ENCODE data around the gene SLC1A2. TPM values are rescaled to one million over a fixed set of nuclear protein-coding genes. Genes with fewer than 3 reads are reported as not detected.
A peak's percentile ranks its signal among the peaks of the same experiment; 100 is the strongest.

SLC1A2 gene
- total RNA-seq, 3 donors from 2014 or later = 0.03 to 0.13 (median 0.05) TPM

- H3K4me3 Mint-ChIP-seq = no peak overlapping the region
- ATAC-seq = no peak
Observed at GRCh38 chr11:35398881-35399280, 20.5 kb downstream of the SLC1A2 start.

GRCh38 chr11:35394941-35395340 is 24.4 kb downstream of the SLC1A2 start:
- Mint-ChIP-seq H3K9me3 (no peaks in the 10 kb centered on the region), H3K36me3 (ENCODE audit: insufficient read depth) (no peaks in the 10 kb centered on the region), H3K4me3 (no peak overlapping the region), H3K4me1 (ENCODE audit: low read depth) (peaks cover 25% of the 10 kb centered on the region), H3K27me3 (ENCODE audit: low read depth) (peaks cover 13% of the 10 kb centered on the region)
- DNase-seq (no peak), ATAC-seq (no peak)

More at GRCh38 chr11:35398881-35399280, 20.5 kb downstream of the SLC1A2 start:
- no peak for DNase-seq
- peaks cover 13% of the 10 kb centered on the region for H3K27me3 Mint-ChIP-seq (ENCODE audit: low read depth)
- H3K36me3 Mint-ChIP-seq (ENCODE audit: insufficient read depth) = no peaks in the 10 kb centered on the region
- H3K4me1 Mint-ChIP-seq (ENCODE audit: low read depth) = peaks cover 1% of the 10 kb centered on the region
- no peaks in the 10 kb centered on the region for H3K9me3 Mint-ChIP-seq

- H3K27me3 Mint-ChIP-seq (ENCODE audit: low read depth) = peaks cover 7% of the 10 kb centered on the region
- no peak overlapping the region for H3K4me3 Mint-ChIP-seq
- peaks cover 27% of the 10 kb centered on the region for H3K4me1 Mint-ChIP-seq (ENCODE audit: low read depth)
- no peaks in the 10 kb centered on the region for H3K9me3 Mint-ChIP-seq
- H3K36me3 Mint-ChIP-seq (ENCODE audit: insufficient read depth) = no peaks in the 10 kb centered on the region
- no peak for ATAC-seq
- DNase-seq = no peak
Observed at GRCh38 chr11:35393098-35393497, 26.3 kb downstream of the SLC1A2 start.

DNA sequence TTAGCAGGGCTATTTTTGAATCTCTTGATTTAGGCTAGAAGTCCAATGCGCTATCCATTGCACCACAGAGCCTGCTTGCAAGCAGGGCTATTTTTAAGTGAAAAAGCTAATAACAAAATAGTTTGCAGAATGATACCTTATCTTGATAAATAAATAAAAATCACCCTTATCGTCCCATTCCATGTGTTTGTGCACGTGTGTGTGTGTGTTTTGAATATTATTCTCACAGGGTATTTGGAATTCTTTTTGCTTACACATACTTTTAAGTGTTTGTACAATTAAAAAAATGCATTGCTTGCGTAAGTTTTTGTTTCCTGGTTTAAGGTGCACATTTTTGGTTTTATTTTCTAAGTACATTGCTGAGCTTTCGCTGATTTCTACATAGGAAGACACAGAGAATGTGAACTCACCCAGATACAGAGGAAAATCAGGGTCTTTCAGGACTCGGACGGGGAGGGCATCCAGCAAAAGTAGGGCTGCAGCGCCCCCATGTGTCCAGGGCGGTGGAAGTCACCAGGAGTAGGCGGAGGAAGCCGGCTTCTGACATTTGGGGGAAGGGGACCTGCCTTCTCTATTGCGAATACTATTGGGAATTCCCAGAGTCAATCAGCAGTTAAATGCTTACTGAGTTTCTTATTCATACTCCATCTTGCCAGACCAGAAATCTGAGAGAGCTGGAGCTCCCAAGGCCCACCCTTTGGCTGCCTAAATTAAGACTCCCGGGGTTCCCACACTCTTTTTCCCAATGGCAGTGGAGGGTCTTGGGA is 27.3 kb downstream of the SLC1A2 start:
- Mint-ChIP-seq H3K36me3 (ENCODE audit: insufficient read depth) (no peaks in the 10 kb centered on the region), H3K27me3 (ENCODE audit: low read depth) (peaks cover 3% of the 10 kb centered on the region), H3K4me1 (ENCODE audit: low read depth) (peaks cover 32% of the 10 kb centered on the region), H3K9me3 (no peaks in the 10 kb centered on the region), H3K4me3 (peak overlapping the region; percentile 0)
- ATAC-seq (peak; percentile 74 to 83), DNase-seq (peak; percentile 91)

DNA sequence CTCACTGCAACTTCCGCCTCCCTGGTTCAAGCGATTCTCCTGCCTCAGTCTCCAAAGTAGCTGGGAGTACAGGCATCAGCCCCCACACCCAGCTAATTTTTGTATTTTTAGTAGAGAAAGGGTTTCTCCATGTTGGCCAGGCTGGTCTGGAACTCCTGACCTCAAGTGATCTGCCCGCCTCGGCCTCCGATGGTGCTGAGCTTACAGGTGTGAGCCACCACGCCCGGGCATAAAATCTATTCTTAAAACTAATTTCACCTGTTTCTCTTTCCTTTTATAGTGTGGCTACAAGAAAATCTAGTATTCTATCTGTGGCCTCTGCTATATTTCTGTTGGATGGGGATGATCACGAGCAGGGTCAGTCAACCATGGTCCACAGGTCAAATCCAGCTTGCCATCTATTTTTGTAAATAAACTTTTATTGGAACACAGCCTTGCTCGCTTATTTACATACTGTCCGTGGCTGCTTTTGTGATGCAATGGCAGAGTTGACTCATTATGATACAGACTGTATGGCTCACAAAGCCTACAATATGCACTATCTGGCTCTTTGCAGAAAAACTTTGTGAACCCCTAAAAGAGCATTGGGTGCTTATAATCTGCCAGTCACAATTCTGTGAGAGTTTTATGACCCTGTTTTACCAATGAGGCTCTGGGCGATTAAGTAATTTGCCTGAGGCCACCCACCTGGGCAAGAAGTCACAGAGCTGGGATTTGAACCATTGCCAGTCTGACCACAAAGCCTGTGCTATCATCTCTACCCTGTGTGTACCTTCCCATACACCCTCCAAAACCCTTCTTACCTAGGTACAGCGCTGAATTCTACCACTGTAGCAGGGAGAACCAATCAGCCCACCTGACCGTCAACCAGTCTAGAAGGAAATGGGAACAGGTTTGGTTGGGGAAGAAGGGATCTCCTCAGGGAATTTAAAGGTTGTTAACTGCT is 28.3 kb downstream of the SLC1A2 start:
- Mint-ChIP-seq H3K4me3 (no peak overlapping the region), H3K27me3 (ENCODE audit: low read depth) (no peaks in the 10 kb centered on the region), H3K9me3 (no peaks in the 10 kb centered on the region), H3K4me1 (ENCODE audit: low read depth) (peaks cover 32% of the 10 kb centered on the region), H3K36me3 (ENCODE audit: insufficient read depth) (no peaks in the 10 kb centered on the region)
- ATAC-seq = peak; percentile 72 to 79
- DNase-seq = peak; percentile 28

- Mint-ChIP-seq H3K27me3 (ENCODE audit: low read depth) (no peaks in the 10 kb centered on the region), H3K4me1 (ENCODE audit: low read depth) (peaks cover 32% of the 10 kb centered on the region), H3K9me3 (no peaks in the 10 kb centered on the region), H3K4me3 (no peak overlapping the region), H3K36me3 (ENCODE audit: insufficient read depth) (no peaks in the 10 kb centered on the region)
- ATAC-seq (peak; percentile 31 to 41), DNase-seq (no peak)
Observed at GRCh38 chr11:35389897-35390465, 29.4 kb downstream of the SLC1A2 start.

DNA sequence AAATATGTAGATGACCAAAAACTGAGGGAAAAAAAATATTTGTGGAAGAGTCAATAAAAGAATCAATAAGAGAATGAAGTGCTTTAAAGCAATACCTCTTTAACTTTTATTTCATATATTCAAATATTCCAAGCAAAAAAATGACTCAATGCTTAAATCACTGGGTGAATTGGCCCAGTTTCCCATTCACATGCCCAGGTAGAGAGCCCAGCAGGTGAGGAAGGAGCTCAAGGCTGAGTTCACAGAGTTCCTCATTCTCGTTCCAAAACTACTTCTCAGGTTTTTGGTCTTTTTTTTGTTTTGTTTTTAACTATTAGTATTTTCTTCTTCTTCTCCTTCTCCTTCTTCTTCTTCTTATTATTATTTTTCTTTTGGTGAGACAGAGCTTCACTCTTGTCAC is 30.2 kb downstream of the SLC1A2 start:
- ATAC-seq (no peak), DNase-seq (no peak)
- Mint-ChIP-seq H3K4me1 (ENCODE audit: low read depth) (peaks cover 31% of the 10 kb centered on the region), H3K4me3 (no peak overlapping the region), H3K9me3 (no peaks in the 10 kb centered on the region), H3K36me3 (ENCODE audit: insufficient read depth) (no peaks in the 10 kb centered on the region), H3K27me3 (ENCODE audit: low read depth) (no peaks in the 10 kb centered on the region)

DNA sequence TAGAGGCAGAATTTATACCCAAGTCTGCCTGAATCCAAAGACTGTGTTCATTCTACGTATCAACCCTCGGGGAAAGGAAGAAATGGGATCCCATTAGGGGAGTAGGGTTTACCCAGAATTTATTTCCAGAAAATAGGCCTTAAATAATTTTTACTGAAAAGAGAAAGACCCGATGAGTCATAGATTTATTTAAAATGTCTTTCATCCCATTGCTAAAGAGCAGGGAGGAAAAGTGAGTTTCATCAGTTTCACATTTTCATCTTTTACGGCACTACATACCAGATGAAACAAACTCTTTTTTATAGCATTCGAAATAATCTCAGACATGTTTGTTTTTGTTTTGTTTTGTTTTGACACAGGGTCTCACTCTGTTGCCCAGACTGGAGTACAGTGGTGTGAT is 31.3 kb downstream of the SLC1A2 start:
- H3K36me3 Mint-ChIP-seq (ENCODE audit: insufficient read depth) = no peaks in the 10 kb centered on the region
- DNase-seq = no peak

DNA sequence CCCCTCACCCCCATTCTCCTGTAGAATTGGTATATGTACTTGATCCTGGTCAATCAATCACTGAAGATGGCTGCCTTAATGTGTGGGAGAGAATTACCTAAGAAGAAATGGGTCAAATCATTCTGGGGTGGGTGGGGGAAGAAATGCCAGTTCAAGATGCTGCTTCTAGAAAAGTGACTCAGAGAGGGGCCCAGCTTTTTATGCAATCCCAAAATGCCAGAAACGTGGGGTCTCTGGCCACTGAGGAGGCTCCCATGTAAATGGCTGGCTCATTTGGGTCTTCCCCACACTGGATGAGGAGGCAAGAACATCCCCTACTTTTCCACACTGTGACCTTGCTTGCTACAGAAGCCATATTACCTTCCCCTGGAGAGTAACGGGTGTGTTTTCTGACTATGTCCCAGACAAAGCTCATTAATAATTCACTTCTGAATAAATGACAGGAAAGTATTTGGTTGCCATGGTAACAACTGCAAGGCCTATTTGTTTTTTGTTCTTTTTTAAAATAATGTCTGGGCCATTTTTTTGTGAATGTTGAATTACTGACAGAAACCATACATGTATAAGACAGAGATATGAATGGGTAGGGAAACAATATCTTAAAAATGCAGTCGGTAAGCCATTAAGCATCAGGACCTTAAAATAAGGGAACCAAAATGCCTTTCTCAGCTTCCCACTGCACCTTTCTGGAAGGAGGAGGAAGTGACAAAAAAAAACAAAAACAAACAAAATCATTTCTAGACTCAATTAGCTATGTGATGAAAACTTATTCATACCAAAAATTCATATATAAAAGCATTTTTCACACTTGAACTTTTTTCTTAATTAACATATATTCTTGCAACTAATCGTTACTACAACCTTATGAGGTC is 32.0 kb downstream of the SLC1A2 start:
- H3K27me3 Mint-ChIP-seq (ENCODE audit: low read depth) = no peaks in the 10 kb centered on the region
- no peak overlapping the region for H3K4me3 Mint-ChIP-seq
- H3K9me3 Mint-ChIP-seq = no peaks in the 10 kb centered on the region
- ATAC-seq = no peak
- no peak for DNase-seq
- H3K36me3 Mint-ChIP-seq (ENCODE audit: insufficient read depth) = no peaks in the 10 kb centered on the region
- peaks cover 28% of the 10 kb centered on the region for H3K4me1 Mint-ChIP-seq (ENCODE audit: low read depth)

More for the DNA sequence above, 31.3 kb downstream of the SLC1A2 start:
- no peak for ATAC-seq
- Mint-ChIP-seq H3K4me1 (ENCODE audit: low read depth) (peaks cover 31% of the 10 kb centered on the region), H3K4me3 (no peak overlapping the region), H3K27me3 (ENCODE audit: low read depth) (no peaks in the 10 kb centered on the region), H3K9me3 (no peaks in the 10 kb centered on the region)

GRCh38 chr11:35383953-35384352 is 35.4 kb downstream of the SLC1A2 start:
- no peaks in the 10 kb centered on the region for H3K9me3 Mint-ChIP-seq
- H3K36me3 Mint-ChIP-seq (ENCODE audit: insufficient read depth) = no peaks in the 10 kb centered on the region
- H3K27me3 Mint-ChIP-seq (ENCODE audit: low read depth) = no peaks in the 10 kb centered on the region
- H3K4me3 Mint-ChIP-seq = no peak overlapping the region
- DNase-seq (no peak), ATAC-seq (no peak)
- peaks cover 5% of the 10 kb centered on the region for H3K4me1 Mint-ChIP-seq (ENCODE audit: low read depth)

DNA sequence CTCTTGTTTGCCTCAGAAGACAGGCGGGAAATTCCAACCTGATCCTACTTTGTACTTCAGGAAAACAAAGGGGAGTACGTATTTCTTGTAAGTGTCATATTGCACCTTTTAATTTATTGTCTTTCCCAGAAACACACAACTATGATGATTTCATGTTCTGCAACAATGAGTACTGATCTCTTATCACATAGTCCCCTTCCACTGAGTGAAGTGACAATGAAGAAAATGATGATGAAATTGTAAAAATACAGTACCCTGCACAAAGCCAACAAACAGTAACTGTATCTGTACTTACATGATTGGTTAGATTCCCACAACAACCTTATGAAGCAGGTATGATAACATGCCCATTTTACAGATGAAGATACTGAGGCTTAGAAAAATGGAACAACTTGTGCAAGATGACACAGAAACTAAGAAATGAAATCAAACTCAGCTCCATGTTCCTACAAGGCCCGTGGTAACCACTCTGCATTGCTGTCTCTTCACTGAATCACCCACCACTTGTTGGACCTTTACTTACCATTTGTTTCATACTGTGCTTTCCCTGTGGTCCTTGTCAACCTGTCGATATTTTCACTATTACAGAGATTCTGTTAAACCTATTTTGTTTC is 37.5 kb downstream of the SLC1A2 start:
- H3K4me1 Mint-ChIP-seq (ENCODE audit: low read depth) = no peaks in the 10 kb centered on the region
- no peaks in the 10 kb centered on the region for H3K27me3 Mint-ChIP-seq (ENCODE audit: low read depth)
- H3K9me3 Mint-ChIP-seq = no peaks in the 10 kb centered on the region
- no peak overlapping the region for H3K4me3 Mint-ChIP-seq
- no peaks in the 10 kb centered on the region for H3K36me3 Mint-ChIP-seq (ENCODE audit: insufficient read depth)
- ATAC-seq (no peak), DNase-seq (no peak)

DNA sequence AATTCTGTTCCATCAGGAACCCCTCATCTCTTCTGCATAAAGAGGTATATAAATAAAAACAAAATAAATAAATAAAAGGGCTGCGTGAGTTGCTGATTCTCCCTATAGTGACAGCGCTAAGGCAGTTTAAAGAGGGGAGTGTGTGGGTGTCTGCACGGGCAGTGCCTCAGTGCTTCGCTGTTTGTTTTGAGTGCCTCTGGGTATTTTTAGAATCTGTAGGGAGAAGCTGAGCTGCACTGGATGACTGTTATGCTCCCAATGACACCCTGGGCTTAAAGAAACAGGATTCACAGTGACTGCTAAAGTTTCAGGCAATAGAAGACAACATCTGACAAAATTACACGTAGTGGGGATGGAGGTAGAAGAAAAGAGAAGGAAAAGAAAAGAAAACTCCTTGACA is 38.8 kb downstream of the SLC1A2 start:
- Mint-ChIP-seq H3K27me3 (ENCODE audit: low read depth) (no peaks in the 10 kb centered on the region), H3K9me3 (no peaks in the 10 kb centered on the region), H3K36me3 (ENCODE audit: insufficient read depth) (no peaks in the 10 kb centered on the region), H3K4me1 (ENCODE audit: low read depth) (no peaks in the 10 kb centered on the region), H3K4me3 (no peak overlapping the region)
- ATAC-seq (no peak), DNase-seq (no peak)

GRCh38 chr11:35377262-35377661 is 42.1 kb downstream of the SLC1A2 start:
- no peaks in the 10 kb centered on the region for H3K9me3 Mint-ChIP-seq
- DNase-seq (no peak), ATAC-seq (no peak)
- no peaks in the 10 kb centered on the region for H3K27me3 Mint-ChIP-seq (ENCODE audit: low read depth)
- H3K36me3 Mint-ChIP-seq (ENCODE audit: insufficient read depth) = no peaks in the 10 kb centered on the region
- peaks cover 6% of the 10 kb centered on the region for H3K4me1 Mint-ChIP-seq (ENCODE audit: low read depth)
- no peak overlapping the region for H3K4me3 Mint-ChIP-seq

All from activated T-cell treated with anti-CD3 and anti-CD28 coated beads, Interleukin-2, amount 50 U/mL, for 4 hours (primary cell).